DOHH2 (cell line): ENCODE measurements around the gene DCLK1.

Experiments
- H3F3A ChIP-seq: fragments of 200-600 bp; sonication (generic), shearing (Covaris generic); 2 replicates; pipeline ENCODE4 v1.6.0; 2016; ENCODE audit warnings: antibody characterized with exemption, mild to moderate bottlenecking; ENCODE audit not compliant: control insufficient read depth, insufficient read depth
- H3K27ac ChIP-seq: fragments of 200-600 bp; sonication (generic); 2 replicates; pipeline ENCODE4 v1.5.1; 2014; ENCODE audit warnings: low read depth, mild to moderate bottlenecking, low read length, moderate library complexity
- H3K27me3 ChIP-seq: fragments of 200-600 bp; sonication (generic); 2 replicates; pipeline ENCODE4 v1.6.1; 2014; ENCODE audit warnings: mild to moderate bottlenecking, low read length, mixed read lengths; ENCODE audit not compliant: control insufficient read depth
- H3K36me3 ChIP-seq: fragments of 200-600 bp; sonication (generic); 2 replicates; pipeline ENCODE4 v1.6.1; 2014; ENCODE audit warnings: mild to moderate bottlenecking, low read length, moderate library complexity, mixed read lengths; ENCODE audit not compliant: control insufficient read depth
- H3K4me1 ChIP-seq: fragments of 200-600 bp; sonication (generic); 2 replicates; pipeline ENCODE4 v1.6.1; 2014; ENCODE audit warnings: mild to moderate bottlenecking, low read length, mixed read lengths; ENCODE audit not compliant: control insufficient read depth
- H3K4me2 ChIP-seq: fragments of 200-600 bp; sonication (generic); 2 replicates; pipeline ENCODE4 v1.6.0; 2014; ENCODE audit warnings: mild to moderate bottlenecking, low read length, moderate library complexity
- H3K4me3 ChIP-seq: fragments of 200-600 bp; sonication (generic); 2 replicates; pipeline ENCODE4 v1.5.1; 2014; ENCODE audit warnings: mild to moderate bottlenecking, low read length, mixed read lengths
- H3K79me2 ChIP-seq: fragments of 200-600 bp; sonication (generic); 2 replicates; pipeline ENCODE4 v1.6.1; 2014; ENCODE audit warnings: mild to moderate bottlenecking, low read length, mixed read lengths; ENCODE audit not compliant: control insufficient read depth
- H3K9me2 ChIP-seq: fragments of 200-600 bp; sonication (generic); replicated peaks from 2 replicates; pipeline ENCODE4 v1.6.1; 2014; ENCODE audit warnings: mild to moderate bottlenecking, low read length, mixed read lengths; ENCODE audit not compliant: control insufficient read depth
- H3K9me3 ChIP-seq: fragments of 200-600 bp; sonication (generic); 2 replicates; pipeline ENCODE4 v1.6.1; 2014; ENCODE audit warnings: antibody characterized with exemption, low read length, mixed read lengths; ENCODE audit not compliant: control insufficient read depth, insufficient read depth
- H4K20me1 ChIP-seq: fragments of 200-600 bp; sonication (generic); 2 replicates; pipeline ENCODE4 v1.6.0; 2014; ENCODE audit warnings: low read depth, mild to moderate bottlenecking, antibody characterized with exemption, low read length, moderate library complexity; ENCODE audit not compliant: control insufficient read depth, insufficient read depth
- EZH2phosphoT487 ChIP-seq: fragments of 200-600 bp; sonication (generic); IDR thresholded peaks from 2 replicates; pipeline ENCODE4 v1.6.1; 2017; ENCODE audit warnings: borderline replicate concordance, mild to moderate bottlenecking, antibody characterized with exemption, low read length, moderate library complexity, mixed read lengths
- TF ChIP-seq, protein P1 (sequence below): fragments of 200-600 bp; sonication (generic); IDR thresholded peaks from one replicate; pipeline ENCODE4 v1.5.1; 2014; ENCODE audit warnings: antibody characterized with exemption, mild to moderate bottlenecking, low read depth, low read length; ENCODE audit not compliant: poor library complexity, severe bottlenecking

Gene DCLK1

GRCh38 chr13:35723821-35724220 lies 407.4 kb downstream of the DCLK1 start:
- TF ChIP-seq EZH2phosphoT487, result no peak
- TF ChIP-seq, protein P1, sequence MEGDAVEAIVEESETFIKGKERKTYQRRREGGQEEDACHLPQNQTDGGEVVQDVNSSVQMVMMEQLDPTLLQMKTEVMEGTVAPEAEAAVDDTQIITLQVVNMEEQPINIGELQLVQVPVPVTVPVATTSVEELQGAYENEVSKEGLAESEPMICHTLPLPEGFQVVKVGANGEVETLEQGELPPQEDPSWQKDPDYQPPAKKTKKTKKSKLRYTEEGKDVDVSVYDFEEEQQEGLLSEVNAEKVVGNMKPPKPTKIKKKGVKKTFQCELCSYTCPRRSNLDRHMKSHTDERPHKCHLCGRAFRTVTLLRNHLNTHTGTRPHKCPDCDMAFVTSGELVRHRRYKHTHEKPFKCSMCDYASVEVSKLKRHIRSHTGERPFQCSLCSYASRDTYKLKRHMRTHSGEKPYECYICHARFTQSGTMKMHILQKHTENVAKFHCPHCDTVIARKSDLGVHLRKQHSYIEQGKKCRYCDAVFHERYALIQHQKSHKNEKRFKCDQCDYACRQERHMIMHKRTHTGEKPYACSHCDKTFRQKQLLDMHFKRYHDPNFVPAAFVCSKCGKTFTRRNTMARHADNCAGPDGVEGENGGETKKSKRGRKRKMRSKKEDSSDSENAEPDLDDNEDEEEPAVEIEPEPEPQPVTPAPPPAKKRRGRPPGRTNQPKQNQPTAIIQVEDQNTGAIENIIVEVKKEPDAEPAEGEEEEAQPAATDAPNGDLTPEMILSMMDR, result no peak
- H3K27ac ChIP-seq, result no peak overlapping the region
- H3K79me2 ChIP-seq, result no peaks in the 10 kb centered on the region
- H4K20me1 ChIP-seq, result no peaks in the 10 kb centered on the region
- H3K9me2 ChIP-seq, result no peaks in the 10 kb centered on the region
- no peaks in the 10 kb centered on the region for H3K36me3 ChIP-seq
- 0 out of 2 replicates have a peak, but pooled peaks cover 4% of the 10 kb centered on the region for H3K27me3 ChIP-seq
- H3K4me3 ChIP-seq, result no peak overlapping the region
- peaks cover 4% of the 10 kb centered on the region; the same call in 1 of the 2 replicates for H3K4me1 ChIP-seq
- no peaks in the 10 kb centered on the region for H3F3A ChIP-seq
- no peaks in the 10 kb centered on the region for H3K9me3 ChIP-seq
- H3K4me2 ChIP-seq, result no peak overlapping the region

DNA sequence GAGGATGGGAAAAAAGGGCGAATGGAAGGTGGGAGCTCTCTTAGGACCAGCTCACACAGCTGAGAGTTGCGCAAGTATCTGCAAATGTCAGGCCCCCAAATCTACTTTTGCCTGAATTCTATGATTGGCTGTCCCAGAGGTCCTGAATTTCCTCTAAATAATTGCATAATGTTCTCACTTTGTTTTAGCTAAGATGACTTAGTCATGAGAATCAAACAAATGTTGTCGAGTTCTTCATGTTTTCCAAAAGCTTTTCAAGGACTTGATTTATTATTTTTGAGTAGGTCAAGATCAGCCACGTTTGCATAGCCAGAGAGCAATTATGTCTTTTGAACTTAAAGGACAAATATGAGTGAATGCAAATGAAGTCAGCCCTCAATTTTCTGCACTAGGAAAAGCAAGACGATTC lies 408.1 kb downstream of the DCLK1 start:
- Histone ChIP-seq H3K4me2 (no peak overlapping the region), H3K9me2 (no peaks in the 10 kb centered on the region), H3K27ac (no peak overlapping the region), H3K4me1 (peaks cover 4% of the 10 kb centered on the region; the same call in 1 of the 2 replicates), H4K20me1 (no peaks in the 10 kb centered on the region), H3K36me3 (no peaks in the 10 kb centered on the region), H3K4me3 (no peak overlapping the region), H3K9me3 (no peaks in the 10 kb centered on the region), H3K79me2 (no peaks in the 10 kb centered on the region), H3F3A (no peaks in the 10 kb centered on the region), H3K27me3 (0 out of 2 replicates have a peak, but pooled peaks cover 4% of the 10 kb centered on the region)
- TF ChIP-seq, protein P1, result no peak
- TF ChIP-seq EZH2phosphoT487, result no peak

DNA sequence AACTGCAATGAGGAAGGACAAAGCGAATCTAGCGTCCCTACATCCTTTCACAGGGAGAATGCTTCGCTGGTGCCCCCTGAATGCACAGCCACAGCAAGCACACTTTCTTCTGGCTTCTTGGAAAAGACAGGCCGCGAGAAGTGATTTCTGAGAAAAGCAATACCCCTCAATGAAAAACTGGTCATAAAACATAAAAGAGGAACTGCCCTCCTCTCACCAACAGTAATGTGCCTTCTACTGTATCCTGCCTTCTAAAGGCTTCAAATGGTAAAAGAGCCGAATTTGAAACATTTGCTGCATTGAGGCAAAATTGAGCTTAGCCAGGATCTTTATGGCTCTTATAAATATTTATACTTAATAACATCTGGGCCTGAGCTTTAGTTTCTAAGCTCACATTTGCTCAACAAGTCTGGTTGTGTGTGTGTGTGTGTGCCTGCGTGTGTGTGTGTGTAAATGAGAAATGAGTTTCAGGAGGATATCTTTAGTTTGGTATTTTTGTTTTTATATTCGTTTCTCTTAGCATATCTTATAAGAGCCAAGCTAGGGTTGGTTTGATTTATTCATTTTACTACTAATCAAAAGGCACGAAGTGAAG lies 408.6 kb downstream of the DCLK1 start:
- Histone ChIP-seq H3K79me2 (no peaks in the 10 kb centered on the region), H3F3A (no peaks in the 10 kb centered on the region), H3K9me3 (no peaks in the 10 kb centered on the region), H3K4me2 (no peak overlapping the region), H3K36me3 (no peaks in the 10 kb centered on the region), H3K9me2 (no peaks in the 10 kb centered on the region), H3K4me1 (peaks cover 4% of the 10 kb centered on the region; the same call in 1 of the 2 replicates), H3K4me3 (no peak overlapping the region), H3K27me3 (0 out of 2 replicates have a peak, but pooled peaks cover 4% of the 10 kb centered on the region), H3K27ac (no peak overlapping the region), H4K20me1 (no peaks in the 10 kb centered on the region)
- no peak for TF ChIP-seq EZH2phosphoT487
- TF ChIP-seq, protein P1, result no peak
